Subcutaneous abdominal adipose tissue (tissue), 5 donors: ENCODE results near the gene ELAPOR2.
"Not testable (repeated sequence)": the region's sequence is repeated elsewhere in the genome, so short reads cannot be mapped to it uniquely, and the experiment has no call there.

Experiments
- H3K27ac ChIP-seq: one replicate; pipeline ENCODE4 v1.7.0; 2013; ENCODE audit warnings: low read depth, mild to moderate bottlenecking, inconsistent platforms, low read length, moderate library complexity
- H3K27me3 ChIP-seq, 5 donors: one replicate each; pipeline ENCODE4 v1.7.0; 2013; ENCODE audit warnings: low read length in 5 of 5, inconsistent platforms in 1 of 5; ENCODE audit not compliant: control insufficient read depth in 5 of 5, insufficient read depth in 4 of 5
- H3K36me3 ChIP-seq, 5 donors: one replicate each; pipeline ENCODE4 v1.7.0; 2013; ENCODE audit warnings: low read length in 5 of 5; ENCODE audit not compliant: control insufficient read depth in 5 of 5, insufficient read depth in 5 of 5
- H3K4me1 ChIP-seq, 5 donors: one replicate each; pipeline ENCODE4 v1.7.0; 2013; ENCODE audit warnings: low read length in 5 of 5, mild to moderate bottlenecking in 3 of 5, moderate library complexity in 1 of 5; ENCODE audit not compliant: control insufficient read depth in 5 of 5, insufficient read depth in 5 of 5
- H3K4me3 ChIP-seq, 5 donors: one replicate each; pipeline ENCODE4 v1.7.0; 2013; ENCODE audit warnings: low read length in 5 of 5, low read depth in 1 of 5
- H3K9ac ChIP-seq, 5 donors: one replicate each; pipeline ENCODE4 v1.7.0; 2013; ENCODE audit warnings: low read length in 5 of 5, mild to moderate bottlenecking in 4 of 5, moderate library complexity in 3 of 5
- H3K9me3 ChIP-seq, 5 donors: one replicate each; pipeline ENCODE4 v1.7.0; 2013; ENCODE audit warnings: low read length in 5 of 5; ENCODE audit not compliant: control insufficient read depth in 5 of 5
- donor health status: healthy.
- donor health status: healthy.
- donor health status: healthy.
- donor health status: healthy.
- donor health status: healthy.

Gene ELAPOR2

GRCh38 chr7:87046456-87046855 lies 13.0 kb downstream of the ELAPOR2 start:
- H3K4me3 ChIP-seq = no peak overlapping the region
- no peaks in the 10 kb centered on the region for H3K9me3 ChIP-seq
- H3K9ac ChIP-seq = no peak overlapping the region
- no peaks in the 10 kb centered on the region for H3K36me3 ChIP-seq
- no peak overlapping the region for H3K27ac ChIP-seq
- H3K4me1 ChIP-seq = no peaks in the 10 kb centered on the region
- no peaks in the 10 kb centered on the region for H3K27me3 ChIP-seq

- not testable (repeated sequence) for H3K27me3 ChIP-seq, H3K36me3 ChIP-seq
Measured at GRCh38 chr7:87044713-87045112, 14.7 kb downstream of the ELAPOR2 start.

GRCh38 chr7:87041586-87041985 lies 17.9 kb downstream of the ELAPOR2 start:
- H3K4me1 ChIP-seq, H3K27ac ChIP-seq, H3K4me3 ChIP-seq, H3K9me3 ChIP-seq, H3K36me3 ChIP-seq, H3K27me3 ChIP-seq, H3K9ac ChIP-seq: not testable (repeated sequence)

More at GRCh38 chr7:87044713-87045112, 14.7 kb downstream of the ELAPOR2 start:
- H3K27ac ChIP-seq, H3K4me3 ChIP-seq, H3K4me1 ChIP-seq, H3K9me3 ChIP-seq, H3K9ac ChIP-seq: not testable (repeated sequence)

GRCh38 chr7:87039691-87040299 lies 19.7 kb downstream of the ELAPOR2 start:
- not testable (repeated sequence) for H3K9me3 ChIP-seq, H3K9ac ChIP-seq, H3K27me3 ChIP-seq, H3K4me1 ChIP-seq, H3K36me3 ChIP-seq, H3K27ac ChIP-seq
- H3K4me3 ChIP-seq = peak overlapping the region in 4 of 5 donors; percentile 22 to 50 (median 32)

- no peaks in the 10 kb centered on the region for H3K36me3 ChIP-seq
- H3K9me3 ChIP-seq = no peaks in the 10 kb centered on the region
- no peaks in the 10 kb centered on the region for H3K27me3 ChIP-seq
- no peaks in the 10 kb centered on the region for H3K4me1 ChIP-seq
- H3K9ac ChIP-seq = no peak overlapping the region
- no peak overlapping the region for H3K27ac ChIP-seq
- H3K4me3 ChIP-seq = peak overlapping the region in 3 of 5 donors; percentile 22 to 50 (median 29)
Measured at GRCh38 chr7:87038993-87039690, 20.3 kb downstream of the ELAPOR2 start.

- Histone ChIP-seq H3K9me3 (no peaks in the 10 kb centered on the region), H3K9ac (no peak overlapping the region), H3K4me1 (no peaks in the 10 kb centered on the region), H3K4me3 (no peak overlapping the region), H3K27me3 (no peaks in the 10 kb centered on the region), H3K27ac (no peak overlapping the region), H3K36me3 (no peaks in the 10 kb centered on the region)
Measured at GRCh38 chr7:87036985-87037384, 22.5 kb downstream of the ELAPOR2 start.

GRCh38 chr7:87032604-87033339 lies 26.7 kb downstream of the ELAPOR2 start:
- no peaks in the 10 kb centered on the region for H3K27me3 ChIP-seq

GRCh38 chr7:87029078-87029477 lies 30.4 kb downstream of the ELAPOR2 start:
- no peaks in the 10 kb centered on the region for H3K27me3 ChIP-seq
- H3K4me3 ChIP-seq = no peak overlapping the region
- no peaks in the 10 kb centered on the region for H3K36me3 ChIP-seq
- H3K9me3 ChIP-seq = no peaks in the 10 kb centered on the region
- no peak overlapping the region for H3K9ac ChIP-seq
- peaks cover 4 to 9% (median 7%) of the 10 kb centered on the region in 5 donors for H3K4me1 ChIP-seq
- H3K27ac ChIP-seq = no peak overlapping the region

More at GRCh38 chr7:87032604-87033339, 26.7 kb downstream of the ELAPOR2 start:
- no peak overlapping the region for H3K9ac ChIP-seq
- no peak overlapping the region for H3K27ac ChIP-seq
- no peaks in the 10 kb centered on the region for H3K9me3 ChIP-seq
- H3K36me3 ChIP-seq = no peaks in the 10 kb centered on the region
- H3K4me3 ChIP-seq = no peak overlapping the region
- H3K4me1 ChIP-seq = peaks cover 4 to 9% (median 7%) of the 10 kb centered on the region in 5 donors

GRCh38 chr7:87028636-87029035 lies 30.8 kb downstream of the ELAPOR2 start:
- H3K9me3 ChIP-seq = no peaks in the 10 kb centered on the region
- no peak overlapping the region for H3K9ac ChIP-seq
- no peak overlapping the region for H3K27ac ChIP-seq
- peaks cover 4 to 9% (median 7%) of the 10 kb centered on the region in 5 donors for H3K4me1 ChIP-seq
- H3K36me3 ChIP-seq = no peaks in the 10 kb centered on the region
- H3K27me3 ChIP-seq = no peaks in the 10 kb centered on the region
- H3K4me3 ChIP-seq = no peak overlapping the region

GRCh38 chr7:87027900-87028299 lies 31.6 kb downstream of the ELAPOR2 start:
- H3K27ac ChIP-seq = no peak overlapping the region
- no peaks in the 10 kb centered on the region for H3K36me3 ChIP-seq
- H3K4me3 ChIP-seq = no peak overlapping the region

More at GRCh38 chr7:87027900-87028299, 31.6 kb downstream of the ELAPOR2 start:
- no peaks in the 10 kb centered on the region for H3K27me3 ChIP-seq
- H3K4me1 ChIP-seq = peaks cover 4 to 9% (median 7%) of the 10 kb centered on the region in 5 donors
- no peak overlapping the region for H3K9ac ChIP-seq
- H3K9me3 ChIP-seq = no peaks in the 10 kb centered on the region
